CD4-positive, alpha-beta T cell treated with Interleukin-17A for 4 hours (primary cell): ENCODE data around the gene SLC35A5.
"Not testable (repeated sequence)": the region's sequence is repeated elsewhere in the genome, so short reads cannot be mapped to it uniquely, and the experiment has no call there.

Source experiments
- DNase-seq: peaks from one replicate; pipeline ENCODE4 v3.0.0-alpha.2; 2020; ENCODE audit warnings: mixed read lengths

The SLC35A5 gene, protein sequence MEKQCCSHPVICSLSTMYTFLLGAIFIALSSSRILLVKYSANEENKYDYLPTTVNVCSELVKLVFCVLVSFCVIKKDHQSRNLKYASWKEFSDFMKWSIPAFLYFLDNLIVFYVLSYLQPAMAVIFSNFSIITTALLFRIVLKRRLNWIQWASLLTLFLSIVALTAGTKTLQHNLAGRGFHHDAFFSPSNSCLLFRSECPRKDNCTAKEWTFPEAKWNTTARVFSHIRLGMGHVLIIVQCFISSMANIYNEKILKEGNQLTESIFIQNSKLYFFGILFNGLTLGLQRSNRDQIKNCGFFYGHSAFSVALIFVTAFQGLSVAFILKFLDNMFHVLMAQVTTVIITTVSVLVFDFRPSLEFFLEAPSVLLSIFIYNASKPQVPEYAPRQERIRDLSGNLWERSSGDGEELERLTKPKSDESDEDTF

DNA sequence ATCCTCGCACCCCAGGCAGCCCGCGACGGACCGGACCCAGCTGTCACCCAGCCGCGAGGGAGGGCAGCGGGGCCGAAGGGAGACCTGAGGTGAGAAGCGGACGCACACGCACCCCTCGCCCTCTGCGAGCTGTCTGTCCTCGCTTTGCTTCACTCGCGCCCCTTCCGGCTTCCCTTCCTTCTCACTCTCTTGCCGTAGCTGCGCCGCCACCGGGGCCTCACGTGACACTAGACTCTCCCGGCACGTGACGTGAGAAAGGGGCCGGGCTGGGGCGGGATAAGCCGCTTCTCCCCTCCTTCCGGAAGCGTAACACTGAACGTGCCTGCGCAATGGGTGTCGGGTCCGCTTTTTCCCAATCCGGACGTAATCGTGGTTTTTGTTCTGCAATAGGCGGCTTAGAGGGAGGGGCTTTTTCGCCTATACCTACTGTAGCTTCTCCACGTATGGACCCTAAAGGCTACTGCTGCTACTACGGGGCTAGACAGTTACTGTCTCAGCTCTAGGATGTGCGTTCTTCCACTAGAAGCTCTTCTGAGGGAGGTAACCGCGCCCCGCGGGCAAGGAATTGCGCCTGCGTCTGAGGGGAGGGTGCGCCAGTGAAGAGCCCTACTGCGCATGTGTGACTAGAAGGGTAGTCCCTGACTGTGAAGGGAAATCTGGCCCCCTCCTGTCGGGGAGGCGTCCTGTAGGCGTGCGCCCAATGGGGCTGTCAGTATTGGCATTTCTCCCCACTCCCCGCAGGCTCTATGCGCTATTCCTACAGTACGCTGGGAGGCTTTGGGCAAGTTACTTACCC lies at the start of gene SLC35A5, which contains the start of gene ATG3:
TSS of gene SLC35A5 (plus strand) at position 312 of the 796 bp plus-strand sequence. CDS start 1,359 bp downstream, outside the sequence.
TSS of gene ATG3 (minus strand) at position 229 of the 796 bp plus-strand sequence. CDS start 434 bp downstream, outside the sequence.
- DNase-seq = peak; percentile 98

DNA sequence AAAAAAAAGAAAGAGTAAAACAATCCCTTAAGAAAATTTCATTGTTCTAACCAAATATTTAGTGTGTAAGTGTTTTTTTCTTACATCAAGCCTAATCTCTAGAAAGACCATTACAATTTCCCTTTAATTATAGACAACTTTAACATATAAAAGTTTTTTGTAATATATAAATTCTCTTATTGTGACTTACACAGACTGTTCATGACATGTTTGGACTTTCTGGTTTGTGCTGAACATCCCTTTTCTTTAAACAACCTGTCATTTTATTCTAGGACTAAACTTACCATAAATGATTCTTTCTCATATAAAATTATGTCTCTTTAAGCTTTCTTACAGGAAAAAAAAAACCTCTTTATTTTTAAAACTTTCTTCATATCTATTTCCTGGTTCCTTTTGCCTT lies 49.5 kb upstream of the SLC35A5 start:
- no peak for DNase-seq

DNA sequence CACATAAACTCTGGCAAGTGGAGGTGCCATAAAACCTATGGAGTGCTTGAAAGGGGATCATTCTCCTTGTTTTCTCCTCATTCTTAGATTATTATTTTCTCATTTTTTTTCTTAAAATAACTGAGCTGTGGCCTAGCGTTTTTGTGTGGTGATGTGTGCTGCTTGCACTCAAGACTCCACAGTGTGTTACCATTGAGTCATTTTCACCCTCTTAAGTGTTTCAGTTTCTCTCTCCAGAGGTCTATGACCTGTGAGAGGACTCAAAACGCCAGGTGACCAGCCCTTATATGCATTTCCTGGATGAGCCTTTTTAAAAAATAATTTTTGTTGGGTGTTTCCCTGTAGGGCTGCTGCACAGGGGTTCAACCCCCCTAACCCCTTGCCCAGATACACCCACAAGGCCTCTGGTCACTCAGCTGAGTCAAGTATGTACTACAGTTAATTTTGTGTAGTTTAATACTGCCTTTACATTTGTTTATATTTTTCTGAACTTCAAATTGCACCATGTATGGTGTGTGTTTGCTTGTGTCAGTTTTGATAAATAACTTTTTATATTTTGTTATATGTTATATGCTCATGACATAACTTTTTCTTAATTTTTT lies 47.2 kb upstream of the SLC35A5 start:
- no peak for DNase-seq

DNA sequence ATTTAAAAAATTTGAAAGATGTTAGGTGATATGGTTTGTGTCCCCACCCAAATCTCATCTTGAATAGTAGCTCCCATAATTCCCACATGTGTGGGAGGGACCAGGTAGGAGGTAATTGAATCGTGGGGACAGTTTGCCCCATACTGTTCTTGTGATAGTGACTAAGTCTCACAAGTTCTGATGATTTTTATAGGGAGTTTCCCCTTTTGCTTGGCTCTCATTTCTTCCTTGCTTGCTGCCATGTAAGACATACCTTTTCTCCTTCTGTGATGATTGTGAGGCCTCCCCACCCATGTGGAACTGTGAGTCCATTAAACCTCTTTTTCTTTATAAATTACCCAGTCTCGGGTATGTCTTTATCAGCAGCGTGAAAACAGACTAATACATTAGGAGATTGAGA lies 42.9 kb upstream of the SLC35A5 start:
- DNase-seq = not testable (repeated sequence)

DNA sequence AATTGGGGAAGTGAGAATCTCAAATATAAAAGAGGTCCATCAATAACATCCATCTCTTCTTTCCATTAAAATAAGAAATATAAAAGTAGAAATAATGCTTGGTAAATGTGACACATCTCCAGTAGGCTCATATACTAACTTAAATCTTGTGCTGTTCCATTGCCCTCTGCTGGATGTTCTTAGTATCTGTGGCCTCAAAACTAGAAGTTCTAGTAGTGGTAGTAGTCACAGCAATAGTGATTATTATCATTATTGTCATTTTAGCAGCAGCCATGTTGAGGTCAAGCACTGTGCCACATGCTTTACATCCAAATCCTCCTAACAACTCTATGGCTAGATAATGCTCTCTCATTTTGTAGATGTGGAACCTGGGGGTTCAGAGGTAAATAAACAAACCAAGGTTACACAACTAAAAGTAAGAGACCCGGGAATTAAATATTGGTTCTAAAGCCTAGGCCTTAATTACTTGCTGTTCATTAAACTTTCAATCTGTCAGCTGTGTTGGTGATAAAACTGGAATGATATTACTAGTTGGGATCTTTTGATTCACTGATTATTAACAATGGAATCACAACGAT lies 42.3 kb upstream of the SLC35A5 start:
- peak; percentile 47 for DNase-seq

DNA sequence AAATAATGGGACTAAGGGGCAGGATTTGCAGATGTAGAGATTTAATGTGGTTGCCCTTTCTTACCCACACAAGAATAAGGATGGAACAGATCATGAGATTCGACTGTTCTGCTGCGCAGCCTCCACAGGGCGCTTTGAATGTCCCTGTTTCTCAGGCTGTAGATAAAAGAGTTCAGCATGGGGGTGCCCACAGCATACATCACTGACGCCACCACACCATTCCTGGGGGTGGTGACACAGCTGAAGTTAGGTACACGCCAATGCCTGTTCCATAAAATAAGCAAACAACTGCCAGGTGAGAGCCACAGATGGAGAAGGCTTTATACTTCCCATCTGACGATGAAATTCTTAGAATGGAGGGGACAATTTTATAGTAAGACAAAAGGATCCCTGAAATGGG lies 37.7 kb upstream of the SLC35A5 start:
- DNase-seq = not testable (repeated sequence)

DNA sequence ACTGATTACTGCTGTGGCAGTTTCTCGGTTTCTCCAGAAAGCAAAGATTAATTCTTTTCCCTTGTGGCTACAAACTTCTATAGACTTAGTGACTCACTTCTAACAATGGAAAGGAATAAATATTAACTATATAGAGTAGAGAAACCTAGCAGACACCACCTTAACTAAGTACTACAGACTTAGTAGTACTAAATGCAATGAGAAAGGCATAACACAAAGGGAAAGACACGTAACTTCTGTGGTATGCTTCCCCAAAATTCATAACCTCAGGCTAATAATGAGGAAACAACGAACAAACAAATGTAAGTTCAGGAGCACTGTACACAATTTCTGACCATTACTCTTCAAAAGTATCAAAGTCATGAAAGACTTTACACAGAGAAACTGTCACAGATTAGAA lies 31.3 kb upstream of the SLC35A5 start:
- no peak for DNase-seq

DNA sequence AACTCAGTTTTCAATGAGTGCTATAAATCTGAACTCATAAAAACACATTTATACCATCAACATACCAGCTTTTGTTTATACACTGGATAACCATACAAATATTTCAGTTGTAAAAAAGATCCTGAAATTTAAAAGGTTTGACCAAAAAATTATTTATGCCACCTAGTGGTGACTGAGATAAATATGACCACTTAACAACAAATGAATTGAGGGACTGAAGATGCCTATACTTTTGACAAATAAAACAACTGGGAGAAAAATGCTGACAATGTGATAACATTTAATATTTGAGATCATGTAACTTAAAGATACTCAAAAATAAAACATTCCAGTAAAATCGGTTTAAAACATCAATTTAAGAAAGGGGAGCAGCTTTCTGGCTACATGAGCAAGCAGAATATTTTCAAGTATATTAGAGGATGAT lies 30.5 kb upstream of the SLC35A5 start:
- no peak for DNase-seq

DNA sequence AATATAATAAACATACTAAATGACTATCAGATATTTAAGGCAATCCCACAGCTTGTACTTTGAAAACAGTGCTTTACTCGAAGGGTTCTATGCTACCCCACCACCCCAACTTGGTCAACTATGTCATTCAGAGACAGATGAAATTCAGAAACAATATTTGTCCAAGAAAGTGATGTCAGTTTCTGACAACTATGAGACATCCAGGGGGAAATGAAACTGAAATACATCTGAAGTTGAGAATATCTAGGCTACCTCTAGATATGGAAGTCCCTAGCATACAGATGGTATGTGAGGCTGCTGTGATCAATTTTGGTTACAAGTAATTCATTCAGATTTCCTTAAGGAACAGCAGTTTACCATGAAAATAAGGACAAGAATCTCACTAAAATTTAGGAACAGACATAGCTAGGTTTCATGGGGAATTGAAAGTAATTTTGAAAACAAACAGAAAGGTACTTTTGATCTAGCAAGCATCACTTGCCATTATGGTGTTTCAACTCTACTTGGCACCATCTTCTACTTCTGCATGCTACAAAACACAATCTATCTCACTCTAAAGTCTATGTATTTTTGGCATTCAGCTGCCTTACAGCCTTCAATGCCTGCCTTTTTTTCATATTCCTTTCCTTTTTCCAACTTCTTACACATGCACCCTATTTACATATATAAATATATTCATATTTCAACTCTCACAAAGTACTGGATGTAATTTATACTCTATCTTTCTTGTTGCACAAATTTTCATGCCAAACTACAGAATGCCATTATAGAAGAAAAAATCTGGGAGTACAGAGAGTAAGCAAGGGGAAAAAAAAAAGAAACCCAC lies 21.8 kb upstream of the SLC35A5 start:
- DNase-seq = no peak

DNA sequence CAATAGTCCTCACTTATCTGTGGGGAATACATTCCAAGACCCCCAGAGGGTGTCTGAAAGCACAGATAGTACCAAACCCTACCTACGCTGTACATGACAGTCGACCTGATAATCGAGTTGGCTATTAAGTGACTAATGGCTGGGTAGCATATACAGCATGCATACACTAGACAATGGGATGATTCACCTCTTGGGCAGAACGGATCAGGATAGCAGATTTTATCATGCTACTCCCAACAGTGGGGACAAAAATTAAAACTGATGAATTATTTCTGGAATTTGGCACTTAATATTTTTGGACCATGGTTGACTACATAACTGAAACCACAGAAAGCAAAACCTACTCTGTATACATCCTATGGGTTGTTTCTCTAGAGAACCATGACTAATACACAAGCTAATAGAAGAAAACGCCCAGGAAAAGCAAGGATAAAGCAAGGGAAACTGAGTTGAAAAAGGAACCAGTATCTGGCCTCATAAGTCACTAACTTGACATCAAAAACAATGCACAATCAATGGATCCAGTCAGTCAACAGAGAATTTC lies 15.6 kb upstream of the SLC35A5 start:
- no peak for DNase-seq

DNA sequence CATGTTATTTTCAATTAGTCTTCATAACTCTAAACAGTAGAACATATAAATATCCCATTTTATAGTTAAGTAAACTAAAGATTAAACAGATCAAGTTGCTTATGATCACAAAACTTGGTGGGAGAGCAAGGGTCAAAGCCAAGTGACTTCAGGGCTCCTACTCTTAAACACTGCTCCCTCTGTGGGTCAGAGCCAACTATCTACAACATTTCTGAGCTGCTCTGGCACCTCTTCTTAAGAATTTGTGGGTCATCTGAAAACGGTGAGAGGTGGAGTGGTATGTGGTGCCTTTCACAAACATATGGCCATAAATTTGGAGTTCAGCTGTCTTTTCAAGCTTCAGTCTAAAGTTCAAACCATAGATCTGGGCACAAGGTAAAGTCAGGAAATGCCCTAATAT lies 11.0 kb upstream of the SLC35A5 start:
- DNase-seq = no peak

DNA sequence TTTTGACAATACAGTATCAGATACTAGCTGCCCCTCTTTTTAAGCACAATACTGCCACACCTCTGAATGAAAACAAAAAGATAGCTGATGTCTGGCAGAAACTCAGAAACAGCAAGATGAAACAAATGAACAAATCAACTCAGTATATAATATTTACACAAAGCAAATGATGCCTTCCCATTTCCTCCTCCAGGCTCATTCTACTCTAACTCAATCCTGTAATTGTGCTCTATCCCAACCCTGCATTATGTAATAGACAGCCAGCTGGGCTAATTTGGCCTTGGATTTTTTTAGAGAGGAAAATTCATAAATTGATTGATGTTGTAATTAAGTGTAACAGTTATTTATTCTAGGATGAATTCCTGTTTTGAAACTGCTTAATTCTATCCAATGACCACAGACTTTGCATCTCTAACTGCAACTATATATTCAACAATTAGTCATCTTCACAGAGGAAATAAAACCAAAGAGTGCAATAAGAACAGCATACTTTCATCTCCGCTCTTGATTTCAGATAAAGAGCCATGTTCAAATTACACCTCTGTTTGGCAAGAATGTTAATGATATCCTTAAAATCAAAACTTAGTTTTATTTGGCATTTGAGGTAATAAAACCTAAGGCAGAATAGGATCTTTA lies 6.2 kb upstream of the SLC35A5 start:
- no peak for DNase-seq

DNA sequence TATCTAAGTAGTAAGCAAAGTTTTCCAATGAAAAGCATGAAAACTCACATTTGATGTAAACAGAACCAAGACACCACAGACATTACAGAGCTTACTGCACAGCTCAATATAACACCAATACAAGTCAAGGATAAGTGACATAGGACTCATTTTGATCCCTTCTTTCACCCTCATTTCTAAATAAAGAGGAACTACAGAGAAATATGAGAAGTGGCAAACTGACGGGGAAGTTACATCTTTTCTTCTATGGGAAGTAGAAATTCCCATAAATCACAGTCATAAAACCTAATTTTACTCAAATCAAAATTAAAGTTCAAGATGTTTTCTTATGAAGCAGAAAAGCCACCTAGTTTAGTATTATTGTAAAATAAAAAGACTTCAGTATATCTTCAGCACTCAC lies 3.9 kb upstream of the SLC35A5 start:
- DNase-seq = no peak

DNA sequence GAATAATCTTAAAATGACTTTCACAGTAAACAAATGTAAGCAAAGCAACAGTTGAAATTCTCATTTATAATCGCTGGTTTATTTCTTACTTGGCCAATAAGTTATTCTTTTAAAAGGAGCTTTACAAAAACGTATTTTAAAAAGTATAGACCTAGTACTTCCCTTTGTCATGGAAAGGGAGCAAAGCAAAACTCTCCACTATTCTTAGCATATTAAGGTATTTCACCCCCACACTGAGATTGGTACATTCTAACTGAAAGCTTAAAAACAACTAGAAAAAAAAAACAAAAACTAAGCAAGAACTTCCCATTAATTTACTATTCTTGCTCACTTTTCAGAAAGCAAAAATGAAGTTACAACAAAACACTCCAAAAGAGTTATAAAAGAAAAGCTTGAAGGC lies 1.5 kb upstream of the SLC35A5 start:
- DNase-seq = no peak

DNA sequence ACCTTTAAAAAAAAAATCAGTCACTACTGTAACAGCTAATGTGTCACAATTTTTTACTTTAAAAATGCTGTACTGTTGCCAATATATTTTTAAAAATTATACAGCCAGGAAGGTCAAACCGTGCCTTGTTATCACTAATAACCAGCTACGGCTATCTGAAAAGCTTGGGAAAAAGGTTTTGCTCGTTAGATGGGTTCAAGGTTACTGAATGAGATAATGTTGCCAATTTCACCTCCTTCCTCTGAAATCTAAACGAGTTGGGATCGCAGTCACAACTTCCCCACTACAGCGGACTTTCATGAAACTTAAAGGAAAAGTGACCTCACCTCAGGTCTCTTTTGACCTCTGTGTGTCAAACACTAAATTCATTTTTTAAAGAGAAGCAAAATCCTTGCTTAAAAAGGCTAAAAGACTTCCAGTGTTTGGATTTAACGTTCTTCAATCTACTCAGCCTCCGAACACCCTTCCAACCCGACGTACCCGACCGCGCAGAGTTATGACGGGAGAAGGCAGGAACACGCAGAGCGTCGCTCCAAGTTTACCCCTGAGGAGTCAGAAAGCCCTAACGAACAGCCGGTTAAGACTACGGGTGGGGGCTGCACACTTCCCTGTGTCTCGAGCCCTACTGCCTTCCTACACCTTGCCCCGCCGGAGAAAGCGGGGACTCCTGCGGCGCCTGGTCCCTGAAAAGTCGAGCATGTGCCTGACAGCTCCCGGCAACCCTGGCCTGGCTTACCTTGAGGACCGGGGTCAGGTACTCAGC lies 943 bp upstream of the SLC35A5 start:
- peak; percentile 66 for DNase-seq

DNA sequence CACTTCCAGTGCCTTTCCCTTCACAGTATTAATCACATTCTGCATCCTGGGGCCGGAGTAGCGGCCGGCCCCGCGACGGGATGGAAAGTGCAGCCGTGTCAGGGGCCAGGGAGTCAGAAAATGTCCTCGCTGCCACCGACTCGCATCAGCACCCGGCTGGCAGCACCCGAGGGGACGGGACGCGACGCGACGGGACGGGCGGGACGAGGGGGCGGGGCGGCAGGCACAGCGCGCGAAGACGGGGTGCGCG lies 436 bp upstream of the SLC35A5 start:
- peak; percentile 83 for DNase-seq

DNA sequence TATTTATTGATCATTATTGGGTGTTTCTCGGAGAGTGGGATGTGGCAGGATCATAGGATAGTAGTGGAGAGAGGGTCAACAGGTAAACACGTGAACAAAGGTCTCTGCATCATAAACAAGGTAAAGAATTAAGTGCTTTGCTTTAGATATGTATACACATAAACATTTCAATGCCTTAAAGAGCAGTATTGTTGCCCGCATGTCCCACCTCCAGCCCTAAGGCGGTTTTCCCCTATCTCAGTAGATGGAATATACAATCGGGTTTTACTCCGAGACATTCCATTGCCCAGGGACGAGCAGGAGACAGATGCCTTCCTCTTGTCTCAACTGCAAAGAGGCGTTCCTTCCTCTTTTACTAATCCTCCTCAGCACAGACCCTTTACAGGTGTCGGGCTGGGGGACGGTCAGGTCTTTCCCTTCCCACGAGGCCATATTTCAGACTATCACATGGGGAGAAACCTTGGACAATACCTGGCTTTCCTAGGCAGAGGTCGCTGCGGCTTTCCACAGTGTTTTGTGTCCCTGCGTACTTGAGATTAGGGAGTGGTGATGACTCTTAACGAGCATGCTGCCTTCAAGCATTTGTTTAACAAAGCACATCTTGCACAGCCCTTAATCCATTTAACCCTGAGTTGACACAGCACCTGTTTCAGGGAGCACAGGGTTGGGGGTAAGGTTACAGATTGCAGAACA lies 2.5 kb downstream of the SLC35A5 start:
- not testable (repeated sequence) for DNase-seq

DNA sequence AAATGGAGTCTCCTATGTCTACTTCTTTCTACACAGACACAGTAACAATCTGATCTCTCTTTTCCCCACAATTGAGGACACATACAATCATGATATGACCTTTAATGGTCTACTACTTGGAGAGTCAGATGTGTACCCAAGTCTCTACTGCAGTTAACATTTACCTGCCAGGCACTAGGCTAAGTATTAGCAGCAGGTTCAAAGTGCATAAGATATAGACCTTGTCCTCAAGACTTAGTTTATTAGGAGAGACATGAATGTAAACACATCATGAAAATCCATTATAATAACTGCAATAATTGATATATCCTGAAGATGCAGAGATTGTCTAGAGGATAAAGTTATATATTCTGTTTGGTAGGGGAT lies 3.1 kb downstream of the SLC35A5 start:
- DNase-seq = no peak

DNA sequence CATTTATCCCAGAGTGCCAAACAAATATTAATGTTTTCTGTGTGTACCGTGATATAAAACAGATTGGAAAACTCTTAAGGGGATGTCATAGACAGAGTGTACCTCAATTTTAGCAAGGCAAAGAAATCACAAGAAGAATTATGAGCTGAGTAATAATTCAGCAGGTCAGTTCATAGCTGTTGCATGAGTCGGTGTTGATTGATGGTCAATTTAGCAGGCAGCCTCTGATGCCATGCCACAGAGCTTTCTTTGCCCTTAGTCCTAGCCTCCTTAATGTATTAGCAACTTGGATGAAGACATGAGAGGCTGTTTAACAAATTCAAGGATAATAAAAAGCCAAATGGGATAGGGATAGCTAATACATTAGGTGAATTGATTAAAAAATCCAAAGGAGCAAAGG lies 6.8 kb downstream of the SLC35A5 start:
- no peak for DNase-seq

DNA sequence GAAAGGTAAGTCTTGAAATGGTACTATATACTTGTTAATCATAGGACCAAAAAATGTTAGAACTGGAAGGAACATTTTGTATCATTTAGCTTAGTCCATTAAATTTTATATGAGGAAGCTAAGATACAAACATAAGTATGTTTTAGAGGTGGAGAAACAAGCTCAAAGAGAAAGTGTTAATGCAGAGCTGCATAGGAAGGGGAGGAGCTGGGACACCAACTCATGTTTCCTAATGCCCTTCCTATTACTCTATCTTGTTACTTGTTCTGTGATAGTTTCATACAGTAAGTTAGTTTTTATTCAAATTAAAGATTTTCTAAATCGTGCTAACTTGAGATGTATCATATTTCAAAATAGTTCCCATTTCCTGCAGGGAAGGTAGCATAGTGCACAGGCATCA lies 7.4 kb downstream of the SLC35A5 start:
- no peak for DNase-seq
